Progenitor cell of endocrine pancreas (in vitro differentiated cells): ENCODE results near the gene GALNTL6. TPM values are rescaled to one million over a fixed set of nuclear protein-coding genes. Genes with fewer than 3 reads are reported as not detected.

Experiments
- DNase-seq: peaks from one replicate; pipeline ENCODE4 v3.0.0; 2021; ENCODE audit warnings: low spot score; ENCODE audit not compliant: unreplicated experiment
- H3K27ac Mint-ChIP-seq: 2 replicates; pipeline ENCODE4 v1.8.0; 2021; ENCODE audit warnings: mild to moderate bottlenecking, moderate library complexity, mixed read lengths
- H3K27me3 Mint-ChIP-seq: 2 replicates; pipeline ENCODE4 v1.8.0; 2021; ENCODE audit warnings: mixed read lengths
- H3K36me3 Mint-ChIP-seq: 2 replicates; pipeline ENCODE4 v1.8.0; 2022; ENCODE audit warnings: mixed read lengths; ENCODE audit not compliant: insufficient read depth
- H3K4me1 Mint-ChIP-seq: 2 replicates; pipeline ENCODE4 v1.8.0; 2021; ENCODE audit warnings: low read depth, mixed read lengths
- H3K4me3 Mint-ChIP-seq: 2 replicates; pipeline ENCODE4 v1.8.0; 2021; ENCODE audit warnings: low read depth, mild to moderate bottlenecking, moderate library complexity, mixed read lengths
- H3K9me3 Mint-ChIP-seq: 2 replicates; pipeline ENCODE4 v1.8.0; 2021; ENCODE audit warnings: low read depth, mixed read lengths
- CTCF ChIP-seq: fragments of 200-600 bp; sonication (generic); IDR thresholded peaks from one replicate; pipeline ENCODE4 v1.5.0; 2021; ENCODE audit warnings: antibody characterized with exemption, mild to moderate bottlenecking; ENCODE audit not compliant: unreplicated experiment
- total RNA-seq: library from RNA; stranded (reverse); gene quantifications from 2 replicates; pipeline ENCODE4 v1.2.1, GENCODE V29; 2021

GALNTL6 gene
- total RNA-seq, 1 donor from 2014 or later: 0.14 TPM

- no peaks in the 10 kb centered on the region for H3K27me3 Mint-ChIP-seq
- no peaks in the 10 kb centered on the region for H3K36me3 Mint-ChIP-seq
- no peak overlapping the region for H3K4me3 Mint-ChIP-seq
- H3K4me1 Mint-ChIP-seq: no peaks in the 10 kb centered on the region
- H3K27ac Mint-ChIP-seq: no peak overlapping the region
- DNase-seq: no peak
- no peaks in the 10 kb centered on the region for H3K9me3 Mint-ChIP-seq
- TF ChIP-seq CTCF: no peak
These were observed 788.0 kb downstream of the GALNTL6 start for GRCh38 chr4:172601195-172601594.

GRCh38 chr4:172619218-172619617 is 806.0 kb downstream of the GALNTL6 start:
- TF ChIP-seq CTCF: no peak
- H3K4me1 Mint-ChIP-seq: peaks cover 16% of the 10 kb centered on the region
- no peak overlapping the region for H3K4me3 Mint-ChIP-seq
- no peaks in the 10 kb centered on the region for H3K36me3 Mint-ChIP-seq
- no peaks in the 10 kb centered on the region for H3K27me3 Mint-ChIP-seq
- no peak for DNase-seq
- no peaks in the 10 kb centered on the region for H3K9me3 Mint-ChIP-seq
- no peak overlapping the region for H3K27ac Mint-ChIP-seq

- Mint-ChIP-seq H3K4me1 (peaks cover 14% of the 10 kb centered on the region), H3K27ac (no peak overlapping the region), H3K9me3 (no peaks in the 10 kb centered on the region), H3K27me3 (no peaks in the 10 kb centered on the region), H3K4me3 (no peak overlapping the region), H3K36me3 (no peaks in the 10 kb centered on the region)
- no peak for DNase-seq
- TF ChIP-seq CTCF: no peak
These were observed 806.6 kb downstream of the GALNTL6 start for GRCh38 chr4:172619798-172620197.

- Mint-ChIP-seq H3K4me3 (no peak overlapping the region), H3K4me1 (peaks cover 3% of the 10 kb centered on the region), H3K9me3 (peaks cover 10% of the 10 kb centered on the region), H3K27me3 (no peaks in the 10 kb centered on the region), H3K27ac (no peak overlapping the region), H3K36me3 (no peaks in the 10 kb centered on the region)
- no peak for TF ChIP-seq CTCF
- no peak for DNase-seq
These were observed 815.1 kb downstream of the GALNTL6 start for GRCh38 chr4:172628263-172628662.

- no peaks in the 10 kb centered on the region for H3K27me3 Mint-ChIP-seq
- no peaks in the 10 kb centered on the region for H3K36me3 Mint-ChIP-seq
These were observed 817.1 kb downstream of the GALNTL6 start for GRCh38 chr4:172630280-172630679.

More at GRCh38 chr4:172630280-172630679, 817.1 kb downstream of the GALNTL6 start:
- TF ChIP-seq CTCF: no peak
- Mint-ChIP-seq H3K4me3 (no peak overlapping the region), H3K4me1 (peaks cover 3% of the 10 kb centered on the region), H3K27ac (no peak overlapping the region), H3K9me3 (peaks cover 7% of the 10 kb centered on the region)
- DNase-seq: no peak
